Measurements from ENCODE around the gene GLIS1.

Gene GLIS1

GRCh38 chr1:53600001-53600400, 139.0 kb downstream of the GLIS1 start:
- no peak overlapping the region for H3K4me2 ChIP-seq (ENCODE audit: low read length)
- H3K36me3 ChIP-seq (ENCODE audit: control insufficient read depth, low read length): no peaks in the 10 kb centered on the region
- no peaks in the 10 kb centered on the region for H3K9me3 ChIP-seq (ENCODE audit: control insufficient read depth, insufficient read depth, low read length)
- H3K9me2 ChIP-seq (replicated peaks; ENCODE audit: control insufficient read depth, low read length): no peaks in the 10 kb centered on the region
- no peaks in the 10 kb centered on the region for H3K4me1 ChIP-seq (ENCODE audit: control insufficient read depth, low read length)
- H3K27ac ChIP-seq (ENCODE audit: low read depth, low read length): no peak overlapping the region
- H3K79me2 ChIP-seq (ENCODE audit: control insufficient read depth, low read length): no peaks in the 10 kb centered on the region
- no peak overlapping the region for H3K4me3 ChIP-seq (ENCODE audit: low read length)
- H4K20me1 ChIP-seq (ENCODE audit: control insufficient read depth, insufficient read depth, low read depth, low read length): no peaks in the 10 kb centered on the region
- TF ChIP-seq EZH2phosphoT487 (IDR thresholded peaks at IDR 0.05; ENCODE audit: borderline replicate concordance, low read length): no peak
- TF ChIP-seq, protein P1, sequence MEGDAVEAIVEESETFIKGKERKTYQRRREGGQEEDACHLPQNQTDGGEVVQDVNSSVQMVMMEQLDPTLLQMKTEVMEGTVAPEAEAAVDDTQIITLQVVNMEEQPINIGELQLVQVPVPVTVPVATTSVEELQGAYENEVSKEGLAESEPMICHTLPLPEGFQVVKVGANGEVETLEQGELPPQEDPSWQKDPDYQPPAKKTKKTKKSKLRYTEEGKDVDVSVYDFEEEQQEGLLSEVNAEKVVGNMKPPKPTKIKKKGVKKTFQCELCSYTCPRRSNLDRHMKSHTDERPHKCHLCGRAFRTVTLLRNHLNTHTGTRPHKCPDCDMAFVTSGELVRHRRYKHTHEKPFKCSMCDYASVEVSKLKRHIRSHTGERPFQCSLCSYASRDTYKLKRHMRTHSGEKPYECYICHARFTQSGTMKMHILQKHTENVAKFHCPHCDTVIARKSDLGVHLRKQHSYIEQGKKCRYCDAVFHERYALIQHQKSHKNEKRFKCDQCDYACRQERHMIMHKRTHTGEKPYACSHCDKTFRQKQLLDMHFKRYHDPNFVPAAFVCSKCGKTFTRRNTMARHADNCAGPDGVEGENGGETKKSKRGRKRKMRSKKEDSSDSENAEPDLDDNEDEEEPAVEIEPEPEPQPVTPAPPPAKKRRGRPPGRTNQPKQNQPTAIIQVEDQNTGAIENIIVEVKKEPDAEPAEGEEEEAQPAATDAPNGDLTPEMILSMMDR (IDR thresholded peaks at IDR 0.05; ENCODE audit: low read depth, low read length, poor library complexity, severe bottlenecking): no peak
- no peaks in the 10 kb centered on the region for H3K27me3 ChIP-seq (ENCODE audit: control insufficient read depth, low read length)
- no peaks in the 10 kb centered on the region for H3F3A ChIP-seq (ENCODE audit: control insufficient read depth, insufficient read depth)

DNA sequence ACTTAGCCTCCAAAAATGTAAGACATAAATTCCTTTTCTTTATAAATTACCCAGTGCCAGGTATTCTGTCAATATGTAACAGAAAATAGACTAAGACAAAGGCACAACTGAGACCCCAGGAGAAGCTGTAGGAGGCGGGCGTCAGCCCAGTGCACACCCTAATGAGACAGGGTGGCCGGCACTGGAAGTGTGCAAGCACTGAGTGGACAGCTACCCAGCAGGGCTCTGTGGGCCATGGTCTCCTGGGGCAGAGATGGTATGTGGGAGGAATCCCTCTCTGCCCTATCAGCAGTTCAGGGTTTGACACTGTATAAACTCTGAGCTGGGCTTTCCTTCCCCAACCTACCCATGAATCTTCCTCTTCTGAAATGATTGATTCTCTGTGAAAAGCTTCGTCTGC, 139.5 kb downstream of the GLIS1 start:
- Histone ChIP-seq H3K79me2 (ENCODE audit: control insufficient read depth, low read length) (no peaks in the 10 kb centered on the region), H3K36me3 (ENCODE audit: control insufficient read depth, low read length) (no peaks in the 10 kb centered on the region), H3K9me2 (replicated peaks; ENCODE audit: control insufficient read depth, low read length) (no peaks in the 10 kb centered on the region), H3K27me3 (ENCODE audit: control insufficient read depth, low read length) (no peaks in the 10 kb centered on the region), H3K9me3 (ENCODE audit: control insufficient read depth, insufficient read depth, low read length) (no peaks in the 10 kb centered on the region), H3F3A (ENCODE audit: control insufficient read depth, insufficient read depth) (no peaks in the 10 kb centered on the region), H3K4me1 (ENCODE audit: control insufficient read depth, low read length) (no peaks in the 10 kb centered on the region), H3K4me2 (ENCODE audit: low read length) (no peak overlapping the region), H3K4me3 (ENCODE audit: low read length) (no peak overlapping the region), H4K20me1 (ENCODE audit: control insufficient read depth, insufficient read depth, low read depth, low read length) (no peaks in the 10 kb centered on the region), H3K27ac (ENCODE audit: low read depth, low read length) (no peak overlapping the region)
- TF ChIP-seq, protein P1 (IDR thresholded peaks at IDR 0.05; ENCODE audit: low read depth, low read length, poor library complexity, severe bottlenecking): no peak
- no peak for TF ChIP-seq EZH2phosphoT487 (IDR thresholded peaks at IDR 0.05; ENCODE audit: borderline replicate concordance, low read length)

- Histone ChIP-seq H3K4me2 (ENCODE audit: low read length) (no peak overlapping the region), H4K20me1 (ENCODE audit: control insufficient read depth, insufficient read depth, low read depth, low read length) (no peaks in the 10 kb centered on the region), H3F3A (ENCODE audit: control insufficient read depth, insufficient read depth) (no peaks in the 10 kb centered on the region), H3K27me3 (ENCODE audit: control insufficient read depth, low read length) (no peaks in the 10 kb centered on the region), H3K4me1 (ENCODE audit: control insufficient read depth, low read length) (no peaks in the 10 kb centered on the region), H3K9me3 (ENCODE audit: control insufficient read depth, insufficient read depth, low read length) (no peaks in the 10 kb centered on the region), H3K4me3 (ENCODE audit: low read length) (no peak overlapping the region), H3K36me3 (ENCODE audit: control insufficient read depth, low read length) (no peaks in the 10 kb centered on the region), H3K9me2 (replicated peaks; ENCODE audit: control insufficient read depth, low read length) (no peaks in the 10 kb centered on the region), H3K27ac (ENCODE audit: low read depth, low read length) (no peak overlapping the region), H3K79me2 (ENCODE audit: control insufficient read depth, low read length) (no peaks in the 10 kb centered on the region)
- TF ChIP-seq, protein P1 (IDR thresholded peaks at IDR 0.05; ENCODE audit: low read depth, low read length, poor library complexity, severe bottlenecking): no peak
- no peak for TF ChIP-seq EZH2phosphoT487 (IDR thresholded peaks at IDR 0.05; ENCODE audit: borderline replicate concordance, low read length)
Observed at GRCh38 chr1:53598966-53599365, 140.0 kb downstream of the GLIS1 start.

DNA sequence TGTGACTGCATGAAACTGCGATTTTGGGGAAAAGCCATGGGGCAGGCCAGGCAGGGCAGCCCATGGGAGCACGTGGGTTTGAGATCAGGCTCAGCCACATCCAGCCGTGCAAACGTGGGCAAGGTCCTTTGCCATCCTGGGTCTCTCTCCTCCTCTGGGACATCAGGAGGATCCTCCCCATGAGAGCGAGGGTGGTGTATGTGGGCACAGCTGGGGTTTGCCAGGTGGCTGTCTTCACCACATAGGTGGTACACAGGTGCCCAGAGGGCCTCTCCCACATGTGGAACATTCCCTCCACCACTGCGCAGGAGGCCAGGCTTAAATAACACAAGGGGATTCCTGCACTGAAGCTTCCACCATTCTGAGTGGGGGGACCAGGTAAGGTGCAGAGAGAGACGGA, 143.1 kb downstream of the GLIS1 start:
- H3K79me2 ChIP-seq (ENCODE audit: control insufficient read depth, low read length): no peaks in the 10 kb centered on the region
- H3K9me3 ChIP-seq (ENCODE audit: control insufficient read depth, insufficient read depth, low read length): no peaks in the 10 kb centered on the region

More for the DNA sequence above, 143.1 kb downstream of the GLIS1 start:
- H3K27me3 ChIP-seq (ENCODE audit: control insufficient read depth, low read length): no peaks in the 10 kb centered on the region
- H3K4me1 ChIP-seq (ENCODE audit: control insufficient read depth, low read length): no peaks in the 10 kb centered on the region
- H3K9me2 ChIP-seq (replicated peaks; ENCODE audit: control insufficient read depth, low read length): no peaks in the 10 kb centered on the region
- H3K4me3 ChIP-seq (ENCODE audit: low read length): no peak overlapping the region
- TF ChIP-seq, protein P1 (IDR thresholded peaks at IDR 0.05; ENCODE audit: low read depth, low read length, poor library complexity, severe bottlenecking): no peak
- TF ChIP-seq EZH2phosphoT487 (IDR thresholded peaks at IDR 0.05; ENCODE audit: borderline replicate concordance, low read length): no peak
- H4K20me1 ChIP-seq (ENCODE audit: control insufficient read depth, insufficient read depth, low read depth, low read length): no peaks in the 10 kb centered on the region
- H3F3A ChIP-seq (ENCODE audit: control insufficient read depth, insufficient read depth): no peaks in the 10 kb centered on the region
- H3K27ac ChIP-seq (ENCODE audit: low read depth, low read length): no peak overlapping the region
- H3K4me2 ChIP-seq (ENCODE audit: low read length): no peak overlapping the region
- H3K36me3 ChIP-seq (ENCODE audit: control insufficient read depth, low read length): no peaks in the 10 kb centered on the region

Measured in DOHH2 (cell line).